MCF 10A (cell line): ENCODE measurements around the gene TMEM131L. TPM values are rescaled to one million over a fixed set of nuclear protein-coding genes. Genes with fewer than 3 reads are reported as not detected.

Source experiments
- BruUV-seq: library from RNA; stranded (reverse); fragments of 400-500 nt; replicated peaks from 2 replicates; lab custom pipeline; 2021; lab: Mats Ljungman, UMichigan
- CTCF ChIA-PET: fragments of 300-600 bp; sonication (Branson Sonifier 250); formaldehyde crosslinking; extraction: SDS; loops from one replicate; lab custom pipeline; 2021; ENCODE audit warnings: antibody characterized with exemption, inconsistent platforms; lab: Yijun Ruan, JAX
- POLR2A ChIA-PET: fragments of 300-600, 350-650 bp; sonication (Branson Sonifier 250); formaldehyde crosslinking; extraction: SDS; loops from one replicate; lab custom pipeline; 2020; ENCODE audit warnings: antibody characterized with exemption, inconsistent platforms; lab: Yijun Ruan, JAX
- DNase-seq: peaks from one replicate; pipeline ENCODE4 v3.0.0-alpha.2; 2018; ENCODE audit not compliant: unreplicated experiment
- H3K27ac Mint-ChIP-seq: one replicate; pipeline ENCODE4 v1.8.0; 2022; ENCODE audit warnings: mild to moderate bottlenecking, low read depth, mixed read lengths; ENCODE audit not compliant: unreplicated experiment
- H3K27me3 Mint-ChIP-seq: one replicate; pipeline ENCODE4 v1.8.0; 2022; ENCODE audit warnings: mixed read lengths; ENCODE audit not compliant: insufficient read depth, unreplicated experiment
- H3K36me3 Mint-ChIP-seq: one replicate; pipeline ENCODE4 v1.8.0; 2022; ENCODE audit warnings: mild to moderate bottlenecking, moderate library complexity, mixed read lengths; ENCODE audit not compliant: insufficient read depth, unreplicated experiment
- H3K4me1 Mint-ChIP-seq: one replicate; pipeline ENCODE4 v1.8.0; 2022; ENCODE audit warnings: mixed read lengths; ENCODE audit not compliant: insufficient read depth, unreplicated experiment
- H3K4me3 Mint-ChIP-seq: one replicate; pipeline ENCODE4 v1.8.0; 2022; ENCODE audit warnings: mild to moderate bottlenecking, moderate library complexity, mixed read lengths; ENCODE audit not compliant: unreplicated experiment
- H3K9me3 Mint-ChIP-seq: one replicate; pipeline ENCODE4 v1.8.0; 2022; ENCODE audit warnings: mixed read lengths; ENCODE audit not compliant: unreplicated experiment
- CTCF ChIP-seq: fragments of 200-600 bp; IDR thresholded peaks from one replicate; pipeline ENCODE4 v1.8.0; 2022; ENCODE audit warnings: antibody characterized with exemption, mild to moderate bottlenecking; ENCODE audit not compliant: unreplicated experiment
- intact Hi-C: fragments of 100-400 bp; cut with micrococcal nuclease; formaldehyde crosslinking; loops from 2 replicates; pipeline ENCODE4 v1.14.1; 2022
- total RNA-seq: library from RNA; stranded (reverse); gene quantifications from 2 replicates; pipeline ENCODE4 v1.2.3, GENCODE V29; 2022

The TMEM131L gene
- total RNA-seq, 1 experiment from 2014 or later, result 10.1 TPM

- Mint-ChIP-seq H3K36me3 (no peaks in the 10 kb centered on the region), H3K4me3 (peak overlapping the region; percentile 1), H3K9me3 (no peaks in the 10 kb centered on the region), H3K27me3 (no peaks in the 10 kb centered on the region), H3K4me1 (peaks cover 46% of the 10 kb centered on the region), H3K27ac (peak overlapping the region; percentile 46)
- DNase-seq, result no peak
- POLR2A ChIA-PET, result interaction anchor here (0.7 to 2.3 kb wide), 3 partner anchors 20 to 1075 kb away, joined by 3 to 7 read pairs (median 3); no protein-coding TSS in a partner anchor
- no TSS peak for BruUV-seq
- CTCF ChIA-PET, result interaction anchor here (4.8 kb wide), 1 partner anchor 95 kb away, joined by 20 read pairs; no protein-coding TSS in a partner anchor
- no peak for TF ChIP-seq CTCF
- intact Hi-C loops, result no loop called here
Observed at GRCh38 chr4:153655002-153655541, 188.9 kb downstream of the TMEM131L start.

GRCh38 chr4:153655928-153656327 is 189.8 kb downstream of the TMEM131L start:
- BruUV-seq, result no TSS peak
- Mint-ChIP-seq H3K4me3 (peak overlapping the region; percentile 13), H3K36me3 (no peaks in the 10 kb centered on the region), H3K4me1 (peaks cover 41% of the 10 kb centered on the region), H3K27ac (peak overlapping the region; percentile 46), H3K27me3 (no peaks in the 10 kb centered on the region), H3K9me3 (no peaks in the 10 kb centered on the region)
- peak; percentile 97 for DNase-seq
- CTCF ChIA-PET, result interaction anchor here (4.8 kb wide), 1 partner anchor 94 kb away, joined by 20 read pairs; no protein-coding TSS in a partner anchor
- POLR2A ChIA-PET, result interaction anchor here (0.8 to 2.3 kb wide), 6 partner anchors 12 to 262 kb away, joined by 3 to 18 read pairs (median 5); no protein-coding TSS in a partner anchor
- no peak for TF ChIP-seq CTCF
- intact Hi-C loops, result loop anchor here (2.0 kb wide), 1 partner anchor 21 kb away; no protein-coding TSS in a partner anchor

- DNase-seq, result peak; percentile 93
- H3K36me3 Mint-ChIP-seq, result no peaks in the 10 kb centered on the region
- BruUV-seq, result no TSS peak
- H3K4me3 Mint-ChIP-seq, result no peak overlapping the region
- no peak overlapping the region for H3K27ac Mint-ChIP-seq
- no peak for TF ChIP-seq CTCF
- peaks cover 14% of the 10 kb centered on the region for H3K9me3 Mint-ChIP-seq
- peaks cover 17% of the 10 kb centered on the region for H3K4me1 Mint-ChIP-seq
- no peaks in the 10 kb centered on the region for H3K27me3 Mint-ChIP-seq
- ChIA-PET CTCF (interaction anchor here (0.5 kb wide), 1 partner anchor 28 kb away, joined by 4 read pairs; no protein-coding TSS in a partner anchor), POLR2A (interaction anchor here (1.0 to 1.8 kb wide), 2 partner anchors 16 kb away, joined by 4 to 6 read pairs; no protein-coding TSS in a partner anchor)
- intact Hi-C loops, result no loop called here
Observed at GRCh38 chr4:153661215-153661822, 195.2 kb downstream of the TMEM131L start.

- DNase-seq, result no peak
- Mint-ChIP-seq H3K36me3 (no peaks in the 10 kb centered on the region), H3K9me3 (peaks cover 14% of the 10 kb centered on the region), H3K27me3 (no peaks in the 10 kb centered on the region), H3K27ac (no peak overlapping the region), H3K4me3 (no peak overlapping the region), H3K4me1 (peaks cover 13% of the 10 kb centered on the region)
- TF ChIP-seq CTCF, result no peak
- CTCF ChIA-PET, result interaction anchor here (0.7 kb wide), 1 partner anchor 715 kb away, joined by 3 read pairs; no protein-coding TSS in a partner anchor
- POLR2A ChIA-PET, result interaction anchor here (1.0 kb wide), 1 partner anchor 15 kb away, joined by 4 read pairs; no protein-coding TSS in a partner anchor
- no TSS peak for BruUV-seq
- intact Hi-C loops, result no loop called here
Observed at GRCh38 chr4:153661908-153662307, 195.7 kb downstream of the TMEM131L start.
